ENCODE measurements around the gene PANK4. TPM values are rescaled to one million over a fixed set of nuclear protein-coding genes. Genes with fewer than 3 reads are reported as not detected.

PANK4 gene
- total and polyA plus RNA-seq, 10 of the 15 experiments (the other 5 are each of a cell fraction or from before 2014, with no cell fraction given), result 0.35 to 38.0 (median 18.6) TPM

DNA sequence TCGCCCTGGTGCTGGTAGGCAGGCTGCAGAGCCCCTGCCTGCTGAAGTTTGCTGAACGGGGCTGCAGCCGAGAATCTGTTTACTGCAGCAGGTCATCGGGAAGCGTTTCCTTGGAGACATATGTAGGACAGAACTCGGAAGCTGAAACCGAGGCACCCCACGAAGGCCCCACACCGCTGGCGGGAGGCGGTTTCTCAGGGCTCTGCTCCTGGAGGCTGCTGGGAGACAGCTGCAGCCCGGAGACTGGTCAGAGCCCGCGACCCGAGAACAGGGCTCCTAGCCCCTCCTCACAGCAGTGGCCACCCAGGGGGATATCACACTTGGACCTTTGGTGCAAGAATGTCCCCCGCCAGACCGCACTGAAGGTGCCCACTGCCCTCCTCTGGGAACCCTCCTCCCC is 63.0 kb downstream of the PANK4 start:
- H3K9ac ChIP-seq (ENCODE audit: control insufficient read depth, insufficient read depth, low read length), result no peak overlapping the region
- H3K9me3 ChIP-seq (replicated peaks; ENCODE audit: control insufficient read depth, insufficient read depth, low read length), result no peaks in the 10 kb centered on the region
- TF ChIP-seq, protein P1, sequence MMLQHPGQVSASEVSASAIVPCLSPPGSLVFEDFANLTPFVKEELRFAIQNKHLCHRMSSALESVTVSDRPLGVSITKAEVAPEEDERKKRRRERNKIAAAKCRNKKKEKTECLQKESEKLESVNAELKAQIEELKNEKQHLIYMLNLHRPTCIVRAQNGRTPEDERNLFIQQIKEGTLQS (IDR thresholded peaks at IDR 0.05; ENCODE audit: borderline replicate concordance, extremely low read depth, low read depth, low read length), result no peak
- TF ChIP-seq SIN3A (IDR thresholded peaks at IDR 0.05; ENCODE audit: low read depth, low read length), result no peak
- TF ChIP-seq, protein P2, sequence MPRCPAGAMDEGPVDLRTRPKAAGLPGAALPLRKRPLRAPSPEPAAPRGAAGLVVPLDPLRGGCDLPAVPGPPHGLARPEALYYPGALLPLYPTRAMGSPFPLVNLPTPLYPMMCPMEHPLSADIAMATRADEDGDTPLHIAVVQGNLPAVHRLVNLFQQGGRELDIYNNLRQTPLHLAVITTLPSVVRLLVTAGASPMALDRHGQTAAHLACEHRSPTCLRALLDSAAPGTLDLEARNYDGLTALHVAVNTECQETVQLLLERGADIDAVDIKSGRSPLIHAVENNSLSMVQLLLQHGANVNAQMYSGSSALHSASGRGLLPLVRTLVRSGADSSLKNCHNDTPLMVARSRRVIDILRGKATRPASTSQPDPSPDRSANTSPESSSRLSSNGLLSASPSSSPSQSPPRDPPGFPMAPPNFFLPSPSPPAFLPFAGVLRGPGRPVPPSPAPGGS (IDR thresholded peaks at IDR 0.05; ENCODE audit: borderline replicate concordance, insufficient read depth, low read depth, low read length, poor library complexity, severe bottlenecking), result no peak
- TF ChIP-seq, protein P3, sequence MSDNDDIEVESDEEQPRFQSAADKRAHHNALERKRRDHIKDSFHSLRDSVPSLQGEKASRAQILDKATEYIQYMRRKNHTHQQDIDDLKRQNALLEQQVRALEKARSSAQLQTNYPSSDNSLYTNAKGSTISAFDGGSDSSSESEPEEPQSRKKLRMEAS (IDR thresholded peaks at IDR 0.05; ENCODE audit: low read depth, low read length), result no peak
- TF ChIP-seq, protein P4, sequence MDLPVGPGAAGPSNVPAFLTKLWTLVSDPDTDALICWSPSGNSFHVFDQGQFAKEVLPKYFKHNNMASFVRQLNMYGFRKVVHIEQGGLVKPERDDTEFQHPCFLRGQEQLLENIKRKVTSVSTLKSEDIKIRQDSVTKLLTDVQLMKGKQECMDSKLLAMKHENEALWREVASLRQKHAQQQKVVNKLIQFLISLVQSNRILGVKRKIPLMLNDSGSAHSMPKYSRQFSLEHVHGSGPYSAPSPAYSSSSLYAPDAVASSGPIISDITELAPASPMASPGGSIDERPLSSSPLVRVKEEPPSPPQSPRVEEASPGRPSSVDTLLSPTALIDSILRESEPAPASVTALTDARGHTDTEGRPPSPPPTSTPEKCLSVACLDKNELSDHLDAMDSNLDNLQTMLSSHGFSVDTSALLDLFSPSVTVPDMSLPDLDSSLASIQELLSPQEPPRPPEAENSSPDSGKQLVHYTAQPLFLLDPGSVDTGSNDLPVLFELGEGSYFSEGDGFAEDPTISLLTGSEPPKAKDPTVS (IDR thresholded peaks at IDR 0.05; ENCODE audit: low read depth, low read length), result no peak
- TF ChIP-seq CHD2 (IDR thresholded peaks at IDR 0.05; ENCODE audit: borderline replicate concordance, low read depth, low read length), result no peak
- no peak for TF ChIP-seq SUZ12 (IDR thresholded peaks at IDR 0.05; ENCODE audit: unreplicated experiment)
- TF ChIP-seq SREBF1 (IDR thresholded peaks at IDR 0.05; ENCODE audit: low read length), result no peak
- TF ChIP-seq SMARCA5 (IDR thresholded peaks at IDR 0.05), result no peak
- no peak for TF ChIP-seq NFYA (IDR thresholded peaks at IDR 0.05; ENCODE audit: borderline replicate concordance, low read depth, low read length)
- TF ChIP-seq HDAC6 (IDR thresholded peaks at IDR 0.05; ENCODE audit: unreplicated experiment), result no peak
- TF ChIP-seq, protein P5, sequence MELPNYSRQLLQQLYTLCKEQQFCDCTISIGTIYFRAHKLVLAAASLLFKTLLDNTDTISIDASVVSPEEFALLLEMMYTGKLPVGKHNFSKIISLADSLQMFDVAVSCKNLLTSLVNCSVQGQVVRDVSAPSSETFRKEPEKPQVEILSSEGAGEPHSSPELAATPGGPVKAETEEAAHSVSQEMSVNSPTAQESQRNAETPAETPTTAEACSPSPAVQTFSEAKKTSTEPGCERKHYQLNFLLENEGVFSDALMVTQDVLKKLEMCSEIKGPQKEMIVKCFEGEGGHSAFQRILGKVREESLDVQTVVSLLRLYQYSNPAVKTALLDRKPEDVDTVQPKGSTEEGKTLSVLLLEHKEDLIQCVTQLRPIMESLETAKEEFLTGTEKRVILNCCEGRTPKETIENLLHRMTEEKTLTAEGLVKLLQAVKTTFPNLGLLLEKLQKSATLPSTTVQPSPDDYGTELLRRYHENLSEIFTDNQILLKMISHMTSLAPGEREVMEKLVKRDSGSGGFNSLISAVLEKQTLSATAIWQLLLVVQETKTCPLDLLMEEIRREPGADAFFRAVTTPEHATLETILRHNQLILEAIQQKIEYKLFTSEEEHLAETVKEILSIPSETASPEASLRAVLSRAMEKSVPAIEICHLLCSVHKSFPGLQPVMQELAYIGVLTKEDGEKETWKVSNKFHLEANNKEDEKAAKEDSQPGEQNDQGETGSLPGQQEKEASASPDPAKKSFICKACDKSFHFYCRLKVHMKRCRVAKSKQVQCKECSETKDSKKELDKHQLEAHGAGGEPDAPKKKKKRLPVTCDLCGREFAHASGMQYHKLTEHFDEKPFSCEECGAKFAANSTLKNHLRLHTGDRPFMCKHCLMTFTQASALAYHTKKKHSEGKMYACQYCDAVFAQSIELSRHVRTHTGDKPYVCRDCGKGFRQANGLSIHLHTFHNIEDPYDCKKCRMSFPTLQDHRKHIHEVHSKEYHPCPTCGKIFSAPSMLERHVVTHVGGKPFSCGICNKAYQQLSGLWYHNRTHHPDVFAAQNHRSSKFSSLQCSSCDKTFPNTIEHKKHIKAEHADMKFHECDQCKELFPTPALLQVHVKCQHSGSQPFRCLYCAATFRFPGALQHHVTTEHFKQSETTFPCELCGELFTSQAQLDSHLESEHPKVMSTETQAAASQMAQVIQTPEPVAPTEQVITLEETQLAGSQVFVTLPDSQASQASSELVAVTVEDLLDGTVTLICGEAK (IDR thresholded peaks at IDR 0.05; ENCODE audit: borderline replicate concordance), result no peak
- TF ChIP-seq CREB1 (IDR thresholded peaks at IDR 0.05; ENCODE audit: low read depth), result no peak
- no peak for TF ChIP-seq POLR2AphosphoS5 (IDR thresholded peaks at IDR 0.05; ENCODE audit: low read length)
- ChIA-PET POLR2A (no interaction called here), RAD21 (ENCODE audit: unreplicated experiment) (no interaction called here), CTCF (no interaction called here), SMC1A (ENCODE audit: uncharacterized antibody, unreplicated experiment) (no interaction called here)
- H3K4me2 ChIP-seq (ENCODE audit: control insufficient read depth, insufficient read depth), result no peak overlapping the region
- no peaks in the 10 kb centered on the region for H3K79me2 ChIP-seq (ENCODE audit: control insufficient read depth, insufficient read depth, low read length)
- H4K20me1 ChIP-seq (ENCODE audit: control insufficient read depth, insufficient read depth), result no peaks in the 10 kb centered on the region
- intact Hi-C loops (cut with micrococcal nuclease; ENCODE audit: unreplicated experiment) (no loop called here), in situ Hi-C loops (cut with MboI) (no loop called here)
- 22% methylated on average over 17 of the region's 17 CpGs for WGBS (ENCODE audit: insufficient coverage, insufficient replicate concordance, low lambda C conversion rate, missing lambda C conversion rate)
- DNase-seq (ENCODE audit: low read depth, low spot score) (no peak), FAIRE-seq (no peak), ATAC-seq (no peak)
- H3K27ac ChIP-seq (ENCODE audit: control insufficient read depth, insufficient read depth), result no peak overlapping the region
- no peak overlapping the region for H2AFZ ChIP-seq (ENCODE audit: control insufficient read depth, low read depth, low read length)
- no peak overlapping the region for H3K4me3 ChIP-seq
- H3K27me3 ChIP-seq (replicated peaks in 1 of 2; ENCODE audit: control insufficient read depth in 2 of 2, insufficient read depth in 2 of 2, low read length in 1 of 2), result no peaks in the 10 kb centered on the region
- no peaks in the 10 kb centered on the region for H3K4me1 ChIP-seq (ENCODE audit: control insufficient read depth, insufficient read depth, low read length)
- BruUV-seq (replicated peaks), result no TSS peak
- no peaks in the 10 kb centered on the region for H3K36me3 ChIP-seq (ENCODE audit: control insufficient read depth in 2 of 2, insufficient read depth in 2 of 2, low read length in 1 of 2)

Measured in GM12878 (cell line).